Measurements from ENCODE around the gene SSNA1.

GRCh38 chr9:137191691-137192447, 3.4 kb downstream of the SSNA1 start:
- TF ChIP-seq CTCF (IDR thresholded peaks at IDR 0.05) (no peak), ZFX (IDR thresholded peaks at IDR 0.05; ENCODE audit: borderline replicate concordance) (no peak)
